ENCODE data around the gene IL17C. TPM values are rescaled to one million over a fixed set of nuclear protein-coding genes. Genes with fewer than 3 reads are reported as not detected.

The IL17C gene
- total and polyA plus RNA-seq, 4 donors = 0.14 to 1.8 TPM; not detected in 2

- no peak for DNase-seq
- no peak overlapping the region for H3K4me3 ChIP-seq
- H3K36me3 ChIP-seq (ENCODE audit: control insufficient read depth in 4 of 4, insufficient read depth in 4 of 4, low read length in 4 of 4) = peaks cover 2 to 19% (median 14%) of the 10 kb centered on the region in 4 donors
- TF ChIP-seq CTCF (IDR thresholded peaks at IDR 0.05; ENCODE audit: control extremely low read depth, extremely low read depth) = no peak
- no peak for ATAC-seq (ENCODE audit: insufficient read depth, low FRiP score)
- peaks cover 0 to 4% (median 0%) of the 10 kb centered on the region in 5 donors for H3K4me1 ChIP-seq (ENCODE audit: control insufficient read depth in 5 of 5, insufficient read depth in 5 of 5, low read length in 5 of 5)
- WGBS, 2 donors = 81 to 83% methylated on average over 6 of the region's 6 CpGs
- H3K9ac ChIP-seq (ENCODE audit: insufficient read depth in 1 of 2, low read length in 2 of 2) = no peak overlapping the region
- no peaks in the 10 kb centered on the region for H3K9me3 ChIP-seq (ENCODE audit: control insufficient read depth in 4 of 4, insufficient read depth in 3 of 4, low read length in 3 of 4)
- H3K27me3 ChIP-seq (ENCODE audit: control insufficient read depth in 3 of 3, insufficient read depth in 3 of 3, low read length in 2 of 3) = no peaks in the 10 kb centered on the region
- H3K27ac ChIP-seq (ENCODE audit: low read depth in 1 of 2, low read length in 1 of 2) = no peak overlapping the region
These were observed 43.3 kb upstream of the IL17C start for GRCh38 chr16:88595101-88595500.

- Histone ChIP-seq H3K4me1 (ENCODE audit: control insufficient read depth in 5 of 5, insufficient read depth in 5 of 5, low read length in 5 of 5) (peaks cover 0 to 6% (median 0%) of the 10 kb centered on the region in 5 donors), H3K36me3 (ENCODE audit: control insufficient read depth in 4 of 4, insufficient read depth in 4 of 4, low read length in 4 of 4) (peaks cover 2 to 23% (median 19%) of the 10 kb centered on the region in 4 donors), H3K9me3 (ENCODE audit: control insufficient read depth in 4 of 4, insufficient read depth in 3 of 4, low read length in 3 of 4) (no peaks in the 10 kb centered on the region), H3K4me3 (no peak overlapping the region), H3K27ac (ENCODE audit: low read depth in 1 of 2, low read length in 1 of 2) (no peak overlapping the region), H3K27me3 (ENCODE audit: control insufficient read depth in 3 of 3, insufficient read depth in 3 of 3, low read length in 2 of 3) (no peaks in the 10 kb centered on the region), H3K9ac (ENCODE audit: insufficient read depth in 1 of 2, low read length in 2 of 2) (no peak overlapping the region)
- no peak for TF ChIP-seq CTCF (IDR thresholded peaks at IDR 0.05; ENCODE audit: control extremely low read depth, extremely low read depth)
- DNase-seq = no peak
- no peak for ATAC-seq (ENCODE audit: insufficient read depth, low FRiP score)
- WGBS, 2 donors = 91 to 92% methylated on average over 10 of the region's 10 CpGs
These were observed 42.5 kb upstream of the IL17C start for GRCh38 chr16:88595921-88596320.

GRCh38 chr16:88596483-88596882, 41.9 kb upstream of the IL17C start:
- H3K9ac ChIP-seq (ENCODE audit: insufficient read depth in 1 of 2, low read length in 2 of 2) = no peak overlapping the region
- H3K4me3 ChIP-seq = no peak overlapping the region
- DNase-seq (no peak), ATAC-seq (ENCODE audit: insufficient read depth, low FRiP score) (no peak)
- no peaks in the 10 kb centered on the region for H3K9me3 ChIP-seq (ENCODE audit: control insufficient read depth in 4 of 4, insufficient read depth in 3 of 4, low read length in 3 of 4)
- 67 to 74% methylated on average over 3 of the region's 3 CpGs for WGBS, 2 donors
- H3K27me3 ChIP-seq (ENCODE audit: control insufficient read depth in 3 of 3, insufficient read depth in 3 of 3, low read length in 2 of 3) = no peaks in the 10 kb centered on the region
- H3K4me1 ChIP-seq (ENCODE audit: control insufficient read depth in 5 of 5, insufficient read depth in 5 of 5, low read length in 5 of 5) = peaks cover 0 to 6% (median 0%) of the 10 kb centered on the region in 5 donors
- no peak overlapping the region for H3K27ac ChIP-seq (ENCODE audit: low read depth in 1 of 2, low read length in 1 of 2)
- peaks cover 4 to 27% (median 20%) of the 10 kb centered on the region in 4 donors for H3K36me3 ChIP-seq (ENCODE audit: control insufficient read depth in 4 of 4, insufficient read depth in 4 of 4, low read length in 4 of 4)
- no peak for TF ChIP-seq CTCF (IDR thresholded peaks at IDR 0.05; ENCODE audit: control extremely low read depth, extremely low read depth)

Data from lung (tissue), 12 donors.